HG03103 (cell line): ENCODE data around the gene LAMA3.

Experiments
- ATAC-seq: cut with Tn5 transposase; IDR thresholded peaks from one replicate; pipeline ENCODE4 v1.9.1; 2021; ENCODE audit warnings: low read depth; ENCODE audit not compliant: unreplicated experiment

The LAMA3 gene

GRCh38 chr18:23689031-23689615 is at the start of gene LAMA3:
TSS of gene LAMA3 (plus strand) at chr18:23689453. CDS start at chr18:23689684, 231 bp downstream.
- no peak for ATAC-seq

GRCh38 chr18:23640052-23640451 is 49.2 kb upstream of the LAMA3 start:
- ATAC-seq, result no peak

GRCh38 chr18:23641143-23641720 is 48.0 kb upstream of the LAMA3 start:
- ATAC-seq, result no peak

DNA sequence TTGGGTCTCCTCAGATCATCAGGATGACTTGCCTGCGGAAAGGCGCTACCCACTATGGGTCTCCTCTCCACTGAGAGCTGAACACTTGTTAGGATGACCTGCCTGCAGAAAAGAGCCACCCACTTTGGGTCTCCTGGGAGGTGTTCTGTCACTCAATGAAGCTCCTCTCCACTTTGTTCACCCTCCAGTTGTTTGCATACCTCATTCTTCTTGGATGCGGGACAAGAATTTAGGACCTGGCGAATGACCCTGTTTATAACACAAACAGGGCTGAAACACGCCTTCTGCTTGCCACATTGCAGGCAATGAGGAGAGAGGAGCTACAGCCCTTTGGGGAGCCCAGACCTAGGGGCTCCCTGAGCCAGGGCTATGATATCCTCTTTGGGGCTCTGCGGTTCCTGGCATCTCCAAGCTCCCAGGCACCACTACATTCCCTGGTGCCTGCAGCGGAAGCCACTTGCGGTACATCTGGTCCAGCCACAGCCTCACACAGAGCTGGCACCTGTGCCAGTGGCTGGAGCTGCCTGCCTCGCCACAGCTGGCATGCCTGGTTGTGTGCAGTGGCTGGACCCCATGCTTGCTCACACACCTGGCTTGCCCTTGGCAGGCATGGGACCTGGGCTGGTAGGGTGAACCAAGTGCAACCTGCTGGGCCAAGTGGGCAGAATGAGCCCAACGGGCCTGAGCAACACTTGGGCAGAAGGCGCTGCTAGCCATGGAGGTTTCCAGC is 47.2 kb upstream of the LAMA3 start:
- ATAC-seq, result no peak

DNA sequence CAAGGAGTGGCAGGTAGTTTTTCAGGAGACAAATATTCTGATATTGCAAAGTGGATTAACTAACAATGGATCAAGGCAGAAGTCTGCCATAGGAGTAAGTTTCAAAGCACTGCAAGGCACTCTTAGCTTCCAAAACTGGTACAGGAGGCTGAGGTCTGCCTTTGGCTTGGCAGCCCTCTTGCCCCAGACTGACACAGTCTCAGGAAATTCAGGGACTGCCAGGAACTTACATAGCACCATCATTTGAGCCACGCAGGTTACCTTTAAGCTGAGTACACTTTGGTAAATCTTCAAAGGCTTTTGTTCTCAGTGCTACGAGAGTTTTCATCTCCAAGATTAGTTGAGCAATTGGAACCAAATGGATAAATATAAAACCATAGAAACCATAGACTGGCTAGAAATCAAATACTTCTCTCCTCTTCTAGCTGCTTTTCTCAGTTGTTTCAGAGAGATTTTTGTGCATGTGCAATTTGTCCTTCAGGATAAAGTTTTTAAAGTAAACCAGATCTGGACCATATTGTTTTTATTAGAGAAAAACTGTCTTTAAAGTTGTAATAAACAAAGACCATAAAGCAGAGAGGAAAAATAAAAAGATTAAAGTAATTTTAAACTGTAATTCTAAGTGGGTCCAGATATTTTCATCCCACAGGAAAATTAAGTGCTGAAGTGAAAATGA is 45.3 kb upstream of the LAMA3 start:
- ATAC-seq, result no peak

GRCh38 chr18:23645568-23646175 is 43.6 kb upstream of the LAMA3 start:
- no peak for ATAC-seq

DNA sequence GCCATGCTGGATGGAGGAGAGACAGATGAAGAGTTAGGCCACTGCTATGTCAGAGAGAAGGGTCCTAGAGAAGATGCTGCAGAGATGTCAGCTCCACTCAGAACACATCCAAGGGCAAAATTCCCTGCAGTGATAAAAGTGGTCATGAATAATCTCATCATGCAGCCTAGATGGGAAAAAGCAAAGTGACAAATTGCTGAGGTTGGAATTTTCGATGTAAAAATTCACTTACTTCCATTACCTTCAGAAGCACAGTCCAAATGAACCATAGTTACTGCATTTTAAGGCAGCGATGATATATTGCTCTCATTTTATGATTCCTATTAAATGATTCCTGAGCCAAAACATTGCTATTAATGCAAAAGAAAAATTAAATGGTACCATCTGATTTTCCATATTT is 43.0 kb upstream of the LAMA3 start:
- ATAC-seq, result no peak

DNA sequence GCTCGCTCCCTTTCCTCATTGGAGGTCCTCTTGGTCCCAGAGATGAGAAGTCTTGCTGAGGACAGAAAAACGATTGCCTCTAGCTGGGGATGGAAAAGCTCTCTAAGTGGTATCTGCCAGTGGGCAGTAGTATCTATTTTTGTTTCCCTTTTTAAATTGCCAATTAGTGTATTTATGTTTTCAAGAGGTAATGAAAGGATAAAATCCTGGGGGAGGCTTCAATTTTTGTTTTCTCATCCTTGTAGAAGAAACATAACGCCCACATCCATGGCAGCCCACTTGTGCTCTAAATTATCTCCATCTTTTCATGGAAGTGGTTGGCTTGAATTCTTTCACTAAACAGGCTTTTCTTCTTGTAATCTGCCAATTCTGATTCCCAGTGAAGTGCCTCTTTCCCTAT is 40.8 kb upstream of the LAMA3 start:
- no peak for ATAC-seq

DNA sequence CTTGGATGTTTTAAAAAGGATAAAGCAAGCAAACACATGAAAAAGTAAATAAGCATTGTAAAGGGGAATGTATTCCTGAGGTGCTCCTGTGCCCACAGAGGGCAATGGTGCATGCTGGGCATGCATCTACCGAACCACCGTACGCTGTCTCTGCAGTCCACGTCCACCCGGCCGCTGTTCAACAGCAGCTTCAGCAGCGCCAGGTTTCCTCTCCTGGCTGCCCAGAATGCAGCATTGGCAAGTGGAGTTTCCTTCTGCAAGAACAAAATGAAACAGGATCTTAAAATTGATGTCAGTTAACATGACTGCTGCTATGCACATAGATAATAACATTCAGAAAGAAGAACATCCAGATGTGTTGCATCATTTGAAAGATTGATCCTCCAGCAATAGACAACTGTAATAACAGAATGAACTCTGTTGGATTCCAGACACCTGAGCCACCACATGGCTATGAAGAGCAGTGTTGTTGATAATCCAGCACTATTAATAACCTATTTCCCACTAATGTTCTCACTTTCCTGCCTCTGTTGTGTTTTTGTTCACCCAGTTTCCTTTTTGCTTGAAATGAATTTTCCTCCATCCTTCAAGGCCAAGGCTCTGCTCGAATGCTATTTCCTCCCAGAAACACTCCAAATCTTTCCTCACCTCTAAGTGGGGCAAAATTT is 40.2 kb upstream of the LAMA3 start:
- ATAC-seq, result no peak

- ATAC-seq, result no peak
These were observed 38.0 kb upstream of the LAMA3 start for GRCh38 chr18:23650968-23651927.

- no peak for ATAC-seq
These were observed 37.0 kb upstream of the LAMA3 start for GRCh38 chr18:23652232-23652631.

DNA sequence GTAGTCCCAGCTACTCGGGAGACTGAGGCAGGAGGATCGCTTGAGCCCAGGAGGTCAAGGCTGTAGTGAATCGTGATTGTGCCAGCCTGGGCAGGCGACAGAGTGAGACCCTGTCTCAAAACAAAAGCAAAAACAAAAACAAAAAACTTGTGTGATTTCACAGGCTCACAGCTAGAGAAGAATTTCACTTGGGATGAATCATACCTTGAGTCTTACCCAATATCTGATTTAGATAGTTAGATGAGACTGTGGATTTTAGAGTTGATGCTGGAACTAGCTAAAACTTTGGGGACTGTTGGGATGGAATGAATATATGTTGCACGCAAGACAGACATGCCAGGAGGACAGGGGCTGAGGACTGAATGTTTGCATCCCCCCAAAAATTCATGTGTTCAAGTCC is 31.0 kb upstream of the LAMA3 start:
- no peak for ATAC-seq

- ATAC-seq, result no peak
These were observed 27.4 kb upstream of the LAMA3 start for GRCh38 chr18:23661735-23662308.

- no peak for ATAC-seq
These were observed 26.7 kb upstream of the LAMA3 start, which contains the start of gene ANKRD29 for GRCh38 chr18:23662309-23663263. TSS of gene ANKRD29 (minus strand) at chr18:23662911. CDS start at chr18:23662730, 181 bp downstream.

DNA sequence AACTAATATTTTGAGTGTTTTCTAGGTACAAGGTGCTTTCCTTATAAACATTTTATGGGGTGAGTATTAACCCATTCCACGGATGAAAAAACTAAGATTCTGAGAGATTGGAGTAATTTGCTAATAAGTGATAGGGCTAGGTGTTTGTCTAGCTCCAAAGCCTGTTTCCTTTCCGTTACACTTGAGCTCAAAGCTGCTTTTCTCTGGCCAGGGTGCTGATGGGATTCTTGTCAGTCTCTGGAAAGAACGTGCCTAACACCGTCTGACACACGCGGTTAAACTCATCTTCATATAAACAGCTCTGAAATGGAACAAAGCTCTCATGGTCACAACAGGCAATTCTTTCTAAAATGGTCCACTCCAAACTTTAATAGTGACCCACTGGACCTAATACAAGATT is 24.6 kb upstream of the LAMA3 start:
- ATAC-seq, result no peak

GRCh38 chr18:23667114-23667513 is 22.1 kb upstream of the LAMA3 start:
- ATAC-seq, result no peak

GRCh38 chr18:23668731-23669130 is 20.5 kb upstream of the LAMA3 start:
- ATAC-seq, result no peak

DNA sequence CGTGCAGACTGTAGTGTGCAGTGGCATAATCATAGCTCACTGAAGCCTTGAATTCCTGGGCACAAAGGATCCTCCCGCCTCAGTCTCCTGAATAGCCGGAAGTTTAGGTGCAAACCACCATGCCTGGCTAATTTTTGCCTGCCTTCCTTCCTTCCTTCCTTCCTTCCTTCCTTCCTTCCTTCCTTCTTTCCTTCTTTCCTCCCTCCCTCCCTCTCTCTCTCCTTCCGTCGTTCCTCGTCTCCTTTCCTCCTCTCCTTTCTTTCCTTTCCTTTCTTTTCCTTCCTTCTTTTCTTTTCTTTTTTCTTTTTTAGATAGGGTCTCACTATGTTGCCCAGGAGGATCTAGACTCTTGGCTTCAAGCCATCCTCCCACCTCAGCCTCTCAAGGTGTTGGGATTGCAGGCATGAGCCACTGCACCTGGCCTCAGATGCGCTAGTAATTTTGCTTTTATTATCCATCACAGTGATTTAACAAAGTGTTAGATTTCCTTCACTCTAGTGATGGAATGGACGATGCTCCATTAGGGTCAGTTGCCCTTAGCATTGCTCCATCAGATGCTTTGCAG is 20.0 kb upstream of the LAMA3 start:
- no peak for ATAC-seq
